Measurements from ENCODE around the gene DGCR2. TPM values are rescaled to one million over a fixed set of nuclear protein-coding genes. Genes with fewer than 3 reads are reported as not detected.

Gene DGCR2
- polyA plus RNA-seq, 1 donor (not counting 4 experiments of a cell fraction or from before 2014, with no cell fraction given), result 23.2 TPM

- dilution Hi-C loops (cut with MboI; ENCODE audit: extremely low pct_ligation_motif_present, low sequenced_read_pairs), result no loop called here
Observed at GRCh38 chr22:19070397-19071169, 51.6 kb downstream of the DGCR2 start.

GRCh38 chr22:19069451-19069850 lies 52.8 kb downstream of the DGCR2 start:
- FAIRE-seq (no peak), DNase-seq (ENCODE audit: low read depth, low spot score) (no peak)
- dilution Hi-C loops (cut with MboI; ENCODE audit: extremely low pct_ligation_motif_present, low sequenced_read_pairs), result no loop called here
- H3K27ac ChIP-seq (ENCODE audit: control insufficient read depth, insufficient read depth, low read length), result no peak overlapping the region
- peaks cover 22 to 31% of the 10 kb centered on the region in 2 experiments for H3K36me3 ChIP-seq (ENCODE audit: control insufficient read depth in 2 of 2, extremely low read depth in 1 of 2, insufficient read depth in 2 of 2, low read length in 2 of 2)
- no peak overlapping the region for H3K4me3 ChIP-seq (ENCODE audit: control insufficient read depth in 2 of 3, extremely low read depth in 1 of 3, insufficient read depth in 2 of 3, low read depth in 1 of 3, low read length in 3 of 3)
- H3K79me2 ChIP-seq (ENCODE audit: control insufficient read depth, insufficient read depth, low read length), result peaks cover 2% of the 10 kb centered on the region
- no peak overlapping the region for H3K9ac ChIP-seq (ENCODE audit: control insufficient read depth, extremely low read depth, insufficient read depth, low read length)
- H4K20me1 ChIP-seq (ENCODE audit: control insufficient read depth, extremely low read depth, insufficient read depth, low read length), result peaks cover 2% of the 10 kb centered on the region
- no peaks in the 10 kb centered on the region for H3K9me3 ChIP-seq (ENCODE audit: control insufficient read depth, low read depth, low read length)
- no peaks in the 10 kb centered on the region for H3K27me3 ChIP-seq (ENCODE audit: control insufficient read depth, extremely low read depth, insufficient read depth, low read length)
- H3K9me1 ChIP-seq (ENCODE audit: control insufficient read depth, extremely low read depth, insufficient read depth, low read length), result no peaks in the 10 kb centered on the region
- H2AFZ ChIP-seq (ENCODE audit: control insufficient read depth, low read length), result no peak overlapping the region
- H3K4me1 ChIP-seq (ENCODE audit: control insufficient read depth, extremely low read depth, insufficient read depth, low read length), result peaks cover 14% of the 10 kb centered on the region
- TF ChIP-seq CTCF (optimal IDR thresholded peaks at IDR 0.05 in 1 of 3, IDR thresholded peaks at IDR 0.05 in 1 of 3, conservative IDR thresholded peaks at IDR 0.05 in 1 of 3; ENCODE audit: extremely low read depth in 1 of 3, insufficient read depth in 2 of 3, low read length in 3 of 3), result no peak
- TF ChIP-seq EZH2 (IDR thresholded peaks at IDR 0.05; ENCODE audit: low read length), result no peak
- H3K4me2 ChIP-seq (ENCODE audit: control insufficient read depth, extremely low read depth, insufficient read depth, low read depth, low read length), result no peak overlapping the region

More at GRCh38 chr22:19070397-19071169, 51.6 kb downstream of the DGCR2 start:
- Histone ChIP-seq H3K9ac (ENCODE audit: control insufficient read depth, extremely low read depth, insufficient read depth, low read length) (no peak overlapping the region), H3K9me3 (ENCODE audit: control insufficient read depth, low read depth, low read length) (no peaks in the 10 kb centered on the region), H3K4me3 (ENCODE audit: control insufficient read depth in 2 of 3, extremely low read depth in 1 of 3, insufficient read depth in 2 of 3, low read depth in 1 of 3, low read length in 3 of 3) (no peak overlapping the region), H3K4me1 (ENCODE audit: control insufficient read depth, extremely low read depth, insufficient read depth, low read length) (peaks cover 14% of the 10 kb centered on the region), H3K36me3 (ENCODE audit: control insufficient read depth in 2 of 2, extremely low read depth in 1 of 2, insufficient read depth in 2 of 2, low read length in 2 of 2) (peaks cover 15 to 20% of the 10 kb centered on the region in 2 experiments), H2AFZ (ENCODE audit: control insufficient read depth, low read length) (no peak overlapping the region), H3K9me1 (ENCODE audit: control insufficient read depth, extremely low read depth, insufficient read depth, low read length) (no peaks in the 10 kb centered on the region), H3K27ac (ENCODE audit: control insufficient read depth, insufficient read depth, low read length) (no peak overlapping the region), H3K79me2 (ENCODE audit: control insufficient read depth, insufficient read depth, low read length) (peaks cover 2% of the 10 kb centered on the region), H4K20me1 (ENCODE audit: control insufficient read depth, extremely low read depth, insufficient read depth, low read length) (peaks cover 2% of the 10 kb centered on the region), H3K27me3 (ENCODE audit: control insufficient read depth, extremely low read depth, insufficient read depth, low read length) (no peaks in the 10 kb centered on the region), H3K4me2 (ENCODE audit: control insufficient read depth, extremely low read depth, insufficient read depth, low read depth, low read length) (no peak overlapping the region)
- FAIRE-seq (no peak), DNase-seq (ENCODE audit: low read depth, low spot score) (no peak)
- TF ChIP-seq CTCF (optimal IDR thresholded peaks at IDR 0.05 in 1 of 3, IDR thresholded peaks at IDR 0.05 in 1 of 3, conservative IDR thresholded peaks at IDR 0.05 in 1 of 3; ENCODE audit: extremely low read depth in 1 of 3, insufficient read depth in 2 of 3, low read length in 3 of 3) (no peak), EZH2 (IDR thresholded peaks at IDR 0.05; ENCODE audit: low read length) (no peak)
